ENCODE data around the gene ANKRD63.
A peak's percentile ranks its signal among the peaks of the same experiment; 100 is the strongest.

The ANKRD63 gene

GRCh38 chr15:40242213-40242599, 40.7 kb downstream of the ANKRD63 start:
- H3K4me3 ChIP-seq (ENCODE audit: low read length) = no peak overlapping the region
- H2AFZ ChIP-seq (ENCODE audit: low read depth, low read length) = no peak overlapping the region
- H3K27me3 ChIP-seq (ENCODE audit: insufficient read depth, low read length) = peaks cover under 1% of the 10 kb centered on the region
- H3K4me1 ChIP-seq (ENCODE audit: insufficient read depth, low read length) = peaks cover 20% of the 10 kb centered on the region
- H3K36me3 ChIP-seq (ENCODE audit: insufficient read depth, low read length) = no peaks in the 10 kb centered on the region
- no peaks in the 10 kb centered on the region for H3K9me3 ChIP-seq (ENCODE audit: low read length)

DNA sequence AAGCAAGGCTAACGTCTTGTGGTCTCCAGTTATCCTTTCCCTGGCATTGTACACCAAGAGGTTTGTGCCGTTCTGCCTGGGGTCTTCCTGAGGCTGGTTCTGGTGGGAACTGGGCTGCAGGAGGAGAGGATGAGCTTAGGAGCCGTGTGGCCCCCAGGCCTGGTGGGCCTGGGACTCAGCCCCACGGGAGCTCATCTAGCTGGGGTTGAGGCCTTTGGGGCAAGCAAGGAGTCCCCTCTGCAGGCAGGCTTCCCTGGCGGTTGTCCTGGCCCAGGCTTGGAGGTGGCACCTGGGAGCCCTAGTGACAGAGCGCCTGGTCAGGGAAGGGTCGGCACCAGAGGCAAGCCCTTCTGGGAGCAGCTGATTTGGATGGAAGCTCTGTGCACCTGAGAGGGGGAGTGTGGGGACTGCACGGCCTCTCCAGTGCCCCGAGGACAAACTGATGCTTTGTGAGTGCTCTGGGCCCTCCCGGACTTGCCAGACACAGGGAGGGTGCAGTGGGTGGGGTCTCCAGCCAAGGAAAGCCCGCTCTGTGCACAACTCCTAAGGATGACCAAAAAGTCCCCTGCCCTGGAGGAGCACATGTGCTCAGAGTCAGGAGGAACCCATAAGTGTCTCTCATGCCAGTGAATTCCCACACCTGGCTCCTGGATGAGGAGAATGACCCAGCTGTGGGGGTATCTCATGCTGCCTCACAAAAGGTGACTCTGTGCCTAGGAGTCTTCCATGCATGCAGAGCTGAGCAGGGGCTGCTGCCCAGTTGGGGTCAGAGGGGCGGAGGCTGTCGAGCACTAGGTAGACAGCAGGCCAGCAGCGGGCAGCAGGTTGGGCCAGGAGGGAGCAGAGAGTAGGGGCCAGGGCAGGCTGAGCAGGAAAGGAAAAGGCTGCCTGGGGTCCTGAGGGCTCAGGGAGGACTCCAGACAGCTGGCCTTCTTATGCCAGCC, 41.3 kb downstream of the ANKRD63 start:
- H3K4me3 ChIP-seq (ENCODE audit: low read length) = no peak overlapping the region
- H3K36me3 ChIP-seq (ENCODE audit: insufficient read depth, low read length) = no peaks in the 10 kb centered on the region
- no peaks in the 10 kb centered on the region for H3K27me3 ChIP-seq (ENCODE audit: insufficient read depth, low read length)
- H2AFZ ChIP-seq (ENCODE audit: low read depth, low read length) = no peak overlapping the region
- H3K4me1 ChIP-seq (ENCODE audit: insufficient read depth, low read length) = peaks cover 20% of the 10 kb centered on the region
- H3K9me3 ChIP-seq (ENCODE audit: low read length) = no peaks in the 10 kb centered on the region

- Histone ChIP-seq H3K4me1 (ENCODE audit: insufficient read depth, low read length) (peaks cover 20% of the 10 kb centered on the region), H2AFZ (ENCODE audit: low read depth, low read length) (no peak overlapping the region), H3K4me3 (ENCODE audit: low read length) (no peak overlapping the region), H3K36me3 (ENCODE audit: insufficient read depth, low read length) (no peaks in the 10 kb centered on the region), H3K9me3 (ENCODE audit: low read length) (no peaks in the 10 kb centered on the region), H3K27me3 (ENCODE audit: insufficient read depth, low read length) (no peaks in the 10 kb centered on the region)
These were observed 42.1 kb downstream of the ANKRD63 start for GRCh38 chr15:40240619-40241221.

GRCh38 chr15:40239693-40240618, 42.9 kb downstream of the ANKRD63 start:
- Histone ChIP-seq H3K4me3 (ENCODE audit: low read length) (peak overlapping the region; percentile 40), H3K4me1 (ENCODE audit: insufficient read depth, low read length) (peaks cover 20% of the 10 kb centered on the region), H3K36me3 (ENCODE audit: insufficient read depth, low read length) (no peaks in the 10 kb centered on the region), H3K9me3 (ENCODE audit: low read length) (no peaks in the 10 kb centered on the region), H3K27me3 (ENCODE audit: insufficient read depth, low read length) (no peaks in the 10 kb centered on the region), H2AFZ (ENCODE audit: low read depth, low read length) (no peak overlapping the region)

DNA sequence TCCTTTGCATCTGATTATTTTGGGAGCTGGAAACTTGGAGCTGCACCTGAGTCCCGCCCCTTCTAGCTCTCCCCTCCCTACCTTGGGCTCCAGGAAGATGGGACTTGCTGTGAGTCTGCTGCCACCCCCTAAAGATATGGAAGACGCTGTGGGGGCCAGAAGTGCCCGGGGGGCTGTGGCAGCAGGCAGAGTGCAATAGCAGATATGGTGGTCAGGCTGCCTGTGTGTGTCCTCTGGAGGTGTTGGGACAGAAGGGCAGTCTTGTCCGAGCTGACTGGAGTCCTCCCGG, 43.5 kb downstream of the ANKRD63 start:
- Histone ChIP-seq H3K4me3 (ENCODE audit: low read length) (peak overlapping the region; percentile 40), H3K9me3 (ENCODE audit: low read length) (no peaks in the 10 kb centered on the region), H2AFZ (ENCODE audit: low read depth, low read length) (peak overlapping the region; percentile 75), H3K36me3 (ENCODE audit: insufficient read depth, low read length) (no peaks in the 10 kb centered on the region), H3K27me3 (ENCODE audit: insufficient read depth, low read length) (no peaks in the 10 kb centered on the region), H3K4me1 (ENCODE audit: insufficient read depth, low read length) (peaks cover 22% of the 10 kb centered on the region)

- H3K27me3 ChIP-seq (ENCODE audit: insufficient read depth, low read length) = no peaks in the 10 kb centered on the region
- H3K4me3 ChIP-seq (ENCODE audit: low read length) = peak within 1 kb of the TSS; percentile 40
- H3K9me3 ChIP-seq (ENCODE audit: low read length) = no peaks in the 10 kb centered on the region
- H3K4me1 ChIP-seq (ENCODE audit: insufficient read depth, low read length) = peaks cover 22% of the 10 kb centered on the region
- no peaks in the 10 kb centered on the region for H3K36me3 ChIP-seq (ENCODE audit: insufficient read depth, low read length)
- peak within 1 kb of the TSS; percentile 75 for H2AFZ ChIP-seq (ENCODE audit: low read depth, low read length)
These were observed 44.1 kb downstream of the ANKRD63 start, which contains the start of gene PAK6 for GRCh38 chr15:40238532-40239403. Gene PAK6, plus strand, starts transcription at chr15:40239063. Its CDS starts 25,723 bp downstream, at chr15:40264786.

GRCh38 chr15:40235201-40235885, 47.5 kb downstream of the ANKRD63 start:
- H3K27me3 ChIP-seq (ENCODE audit: insufficient read depth, low read length) = no peaks in the 10 kb centered on the region
- H3K4me3 ChIP-seq (ENCODE audit: low read length) = no peak overlapping the region
- H3K4me1 ChIP-seq (ENCODE audit: insufficient read depth, low read length) = peaks cover 22% of the 10 kb centered on the region
- H2AFZ ChIP-seq (ENCODE audit: low read depth, low read length) = no peak overlapping the region
- H3K9me3 ChIP-seq (ENCODE audit: low read length) = no peaks in the 10 kb centered on the region
- H3K36me3 ChIP-seq (ENCODE audit: insufficient read depth, low read length) = no peaks in the 10 kb centered on the region

GRCh38 chr15:40234783-40235182, 48.1 kb downstream of the ANKRD63 start:
- Histone ChIP-seq H3K27me3 (ENCODE audit: insufficient read depth, low read length) (no peaks in the 10 kb centered on the region), H3K4me3 (ENCODE audit: low read length) (no peak overlapping the region), H3K9me3 (ENCODE audit: low read length) (no peaks in the 10 kb centered on the region), H2AFZ (ENCODE audit: low read depth, low read length) (no peak overlapping the region), H3K36me3 (ENCODE audit: insufficient read depth, low read length) (peaks cover under 1% of the 10 kb centered on the region), H3K4me1 (ENCODE audit: insufficient read depth, low read length) (peaks cover 17% of the 10 kb centered on the region)

DNA sequence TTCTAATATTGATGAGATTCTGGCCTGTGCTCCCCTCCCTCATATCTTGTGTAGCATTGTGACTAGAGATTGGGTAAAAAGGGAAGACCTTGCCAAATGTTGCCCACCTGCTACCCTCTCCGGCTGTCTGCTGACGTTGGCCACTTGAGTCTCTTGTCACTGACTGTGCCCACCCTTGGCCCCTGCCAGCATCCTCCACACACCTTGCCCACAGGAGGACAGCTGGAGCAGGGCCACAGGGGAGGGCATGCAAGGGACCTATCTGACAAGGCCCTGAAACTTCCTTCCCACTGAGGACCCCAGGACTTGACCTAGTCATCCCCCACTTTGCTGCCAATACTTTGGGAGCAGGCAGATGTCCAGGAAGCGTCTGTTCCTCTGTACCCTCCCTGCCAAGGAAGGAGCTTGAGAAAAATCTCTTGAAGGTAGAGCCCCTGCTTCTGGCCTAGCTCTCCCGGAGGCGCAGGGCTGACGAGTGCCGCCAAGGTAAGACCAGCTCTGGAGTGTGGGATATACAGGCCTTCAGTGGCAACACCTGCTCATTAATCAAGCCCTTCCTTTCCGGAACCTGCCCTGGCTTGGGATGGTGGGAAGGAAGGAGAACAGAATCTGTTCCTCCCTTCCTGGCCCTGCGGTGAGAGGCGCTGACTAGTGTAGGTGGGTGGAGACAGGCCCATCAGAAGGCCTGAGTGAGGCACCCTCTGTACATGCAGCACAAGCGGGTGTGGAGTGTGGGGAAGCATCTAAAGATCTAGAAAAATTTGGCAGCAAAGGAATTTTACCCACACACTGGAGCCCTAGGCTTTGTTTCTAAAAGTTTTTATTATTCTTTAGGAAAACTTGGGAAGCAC, 48.9 kb downstream of the ANKRD63 start:
- Histone ChIP-seq H3K4me3 (ENCODE audit: low read length) (no peak overlapping the region), H3K4me1 (ENCODE audit: insufficient read depth, low read length) (peaks cover 10% of the 10 kb centered on the region), H3K9me3 (ENCODE audit: low read length) (no peaks in the 10 kb centered on the region), H3K36me3 (ENCODE audit: insufficient read depth, low read length) (peaks cover 8% of the 10 kb centered on the region), H2AFZ (ENCODE audit: low read depth, low read length) (no peak overlapping the region), H3K27me3 (ENCODE audit: insufficient read depth, low read length) (no peaks in the 10 kb centered on the region)

DNA sequence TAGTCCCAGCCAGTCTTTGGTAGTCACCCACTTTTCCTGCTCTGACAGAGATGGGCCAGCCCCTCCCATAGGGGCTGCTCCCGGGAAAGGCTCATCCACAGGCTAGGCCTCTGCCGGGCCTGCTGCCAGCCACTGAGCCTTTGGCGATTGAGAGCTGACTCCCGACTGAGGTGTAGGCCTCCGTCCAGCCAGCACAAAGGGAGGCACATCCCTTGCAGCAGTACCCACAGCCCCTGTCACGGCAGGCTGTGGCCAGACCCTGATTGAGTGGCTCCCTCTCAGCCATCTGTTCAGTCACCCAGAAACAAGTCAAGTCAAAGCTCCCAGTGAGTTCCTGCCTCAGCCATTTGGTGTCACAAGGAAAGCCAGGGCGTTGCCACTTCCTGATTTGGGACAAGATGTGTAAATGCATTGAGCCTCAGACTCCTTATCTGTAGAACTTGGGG, 50.2 kb downstream of the ANKRD63 start:
- H3K4me3 ChIP-seq (ENCODE audit: low read length) = no peak overlapping the region
- peaks cover 2% of the 10 kb centered on the region for H3K4me1 ChIP-seq (ENCODE audit: insufficient read depth, low read length)
- H3K9me3 ChIP-seq (ENCODE audit: low read length) = no peaks in the 10 kb centered on the region
- H2AFZ ChIP-seq (ENCODE audit: low read depth, low read length) = no peak overlapping the region
- H3K36me3 ChIP-seq (ENCODE audit: insufficient read depth, low read length) = peaks cover 12% of the 10 kb centered on the region
- H3K27me3 ChIP-seq (ENCODE audit: insufficient read depth, low read length) = no peaks in the 10 kb centered on the region
